Glutamatergic neuron (in vitro differentiated cells): ENCODE results near the gene TMEM236. TPM values are rescaled to one million over a fixed set of nuclear protein-coding genes. Genes with fewer than 3 reads are reported as not detected.

ENCODE experiments used
- DNase-seq: peaks from one replicate; pipeline ENCODE4 v3.0.0; 2022
- H3K27ac Mint-ChIP-seq: one replicate; pipeline ENCODE4 v1.8.0; 2020; ENCODE audit warnings: mild to moderate bottlenecking, mixed read lengths, inconsistent platforms; ENCODE audit not compliant: unreplicated experiment
- H3K27me3 Mint-ChIP-seq: one replicate; pipeline ENCODE4 v1.8.0; 2020; ENCODE audit warnings: mild to moderate bottlenecking, moderate library complexity, mixed read lengths, inconsistent platforms; ENCODE audit not compliant: unreplicated experiment
- H3K36me3 Mint-ChIP-seq: one replicate; pipeline ENCODE4 v1.8.0; 2020; ENCODE audit warnings: mild to moderate bottlenecking, mixed read lengths, inconsistent platforms; ENCODE audit not compliant: unreplicated experiment
- H3K4me1 Mint-ChIP-seq: one replicate; pipeline ENCODE4 v1.8.0; 2020; ENCODE audit warnings: mild to moderate bottlenecking, low read depth, mixed read lengths, inconsistent platforms; ENCODE audit not compliant: unreplicated experiment
- H3K4me3 Mint-ChIP-seq: one replicate; pipeline ENCODE4 v1.8.0; 2020; ENCODE audit warnings: mild to moderate bottlenecking, mixed read lengths, inconsistent platforms; ENCODE audit not compliant: unreplicated experiment
- H3K9me3 Mint-ChIP-seq: one replicate; pipeline ENCODE4 v1.8.0; 2020; ENCODE audit warnings: mild to moderate bottlenecking, moderate library complexity, mixed read lengths, inconsistent platforms; ENCODE audit not compliant: unreplicated experiment
- total RNA-seq: library from RNA; stranded (reverse); fragmentation: NEBNext Ultra II Directional; extraction: Animal tissue kit (Norgen Biotek cat#: 25700); gene quantifications from one replicate; pipeline ENCODE4 v1.2.1, GENCODE V29; 2021; ENCODE audit not compliant: unreplicated experiment
- TF ChIP-seq, protein P1 (sequence below): fragments of 200-600 bp; sonication (generic); IDR thresholded peaks from one replicate; pipeline ENCODE4 v1.5.0; 2021; ENCODE audit not compliant: partially characterized antibody, unreplicated experiment

TMEM236 gene
- total RNA-seq, 1 donor from 2014 or later: 0.07 TPM

- Mint-ChIP-seq H3K36me3 (no peaks in the 10 kb centered on the region), H3K27ac (no peak overlapping the region), H3K9me3 (no peaks in the 10 kb centered on the region), H3K4me1 (no peaks in the 10 kb centered on the region), H3K27me3 (peaks cover 3% of the 10 kb centered on the region), H3K4me3 (no peak overlapping the region)
- TF ChIP-seq, protein P1, sequence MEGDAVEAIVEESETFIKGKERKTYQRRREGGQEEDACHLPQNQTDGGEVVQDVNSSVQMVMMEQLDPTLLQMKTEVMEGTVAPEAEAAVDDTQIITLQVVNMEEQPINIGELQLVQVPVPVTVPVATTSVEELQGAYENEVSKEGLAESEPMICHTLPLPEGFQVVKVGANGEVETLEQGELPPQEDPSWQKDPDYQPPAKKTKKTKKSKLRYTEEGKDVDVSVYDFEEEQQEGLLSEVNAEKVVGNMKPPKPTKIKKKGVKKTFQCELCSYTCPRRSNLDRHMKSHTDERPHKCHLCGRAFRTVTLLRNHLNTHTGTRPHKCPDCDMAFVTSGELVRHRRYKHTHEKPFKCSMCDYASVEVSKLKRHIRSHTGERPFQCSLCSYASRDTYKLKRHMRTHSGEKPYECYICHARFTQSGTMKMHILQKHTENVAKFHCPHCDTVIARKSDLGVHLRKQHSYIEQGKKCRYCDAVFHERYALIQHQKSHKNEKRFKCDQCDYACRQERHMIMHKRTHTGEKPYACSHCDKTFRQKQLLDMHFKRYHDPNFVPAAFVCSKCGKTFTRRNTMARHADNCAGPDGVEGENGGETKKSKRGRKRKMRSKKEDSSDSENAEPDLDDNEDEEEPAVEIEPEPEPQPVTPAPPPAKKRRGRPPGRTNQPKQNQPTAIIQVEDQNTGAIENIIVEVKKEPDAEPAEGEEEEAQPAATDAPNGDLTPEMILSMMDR: no peak
- no peak for DNase-seq
Observed at GRCh38 chr10:17779784-17780183, 27.8 kb downstream of the TMEM236 start.

- Mint-ChIP-seq H3K27me3 (peaks cover 3% of the 10 kb centered on the region), H3K36me3 (no peaks in the 10 kb centered on the region), H3K4me3 (no peak overlapping the region), H3K27ac (no peak overlapping the region), H3K4me1 (no peaks in the 10 kb centered on the region), H3K9me3 (no peaks in the 10 kb centered on the region)
- TF ChIP-seq, protein P1: no peak
- no peak for DNase-seq
Observed at GRCh38 chr10:17780727-17781126, 28.7 kb downstream of the TMEM236 start.

GRCh38 chr10:17781856-17782255 lies 29.9 kb downstream of the TMEM236 start:
- Mint-ChIP-seq H3K4me3 (no peak overlapping the region), H3K4me1 (no peaks in the 10 kb centered on the region), H3K9me3 (no peaks in the 10 kb centered on the region), H3K36me3 (no peaks in the 10 kb centered on the region), H3K27ac (no peak overlapping the region), H3K27me3 (peaks cover 3% of the 10 kb centered on the region)
- TF ChIP-seq, protein P1: no peak
- no peak for DNase-seq

GRCh38 chr10:17782921-17783665 lies 31.1 kb downstream of the TMEM236 start:
- Mint-ChIP-seq H3K4me1 (no peaks in the 10 kb centered on the region), H3K27me3 (peaks cover 3% of the 10 kb centered on the region), H3K9me3 (no peaks in the 10 kb centered on the region), H3K4me3 (no peak overlapping the region), H3K36me3 (no peaks in the 10 kb centered on the region), H3K27ac (no peak overlapping the region)
- DNase-seq: no peak
- TF ChIP-seq, protein P1: no peak

DNA sequence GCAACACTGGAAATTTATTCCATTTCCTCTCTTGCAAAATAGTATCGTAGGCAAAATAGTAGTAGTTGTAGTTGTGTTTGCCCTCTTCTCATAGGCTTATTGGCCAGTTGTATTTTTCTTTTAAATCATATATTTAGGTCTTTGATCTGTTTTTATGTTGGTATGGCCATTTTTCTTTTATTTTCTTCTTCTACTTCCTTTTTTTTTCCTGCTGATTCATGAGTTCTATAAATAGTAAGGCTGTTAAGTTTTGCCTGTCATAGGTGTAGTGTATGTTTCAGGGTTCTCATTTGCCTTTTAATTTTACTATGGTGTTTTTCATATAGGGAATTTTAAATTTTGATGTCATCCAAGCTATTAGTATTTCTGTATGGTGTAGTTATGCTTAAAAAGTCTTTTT lies 31.8 kb downstream of the TMEM236 start:
- Mint-ChIP-seq H3K27ac (no peak overlapping the region), H3K27me3 (peaks cover 3% of the 10 kb centered on the region), H3K9me3 (no peaks in the 10 kb centered on the region), H3K4me1 (no peaks in the 10 kb centered on the region), H3K36me3 (no peaks in the 10 kb centered on the region), H3K4me3 (no peak overlapping the region)
- TF ChIP-seq, protein P1: no peak
- no peak for DNase-seq
